MCF 10A (cell line): Measurements from ENCODE around the gene CA14. TPM values are rescaled to one million over a fixed set of nuclear protein-coding genes. Genes with fewer than 3 reads are reported as not detected.
A peak's percentile ranks its signal among the peaks of the same experiment; 100 is the strongest.
"Not testable (repeated sequence)": the region's sequence is repeated elsewhere in the genome, so short reads cannot be mapped to it uniquely, and the experiment has no call there.

Experiments
- BruUV-seq: library from RNA; stranded (reverse); fragments of 400-500 nt; replicated peaks from 2 replicates; lab custom pipeline; 2021; lab: Mats Ljungman, UMichigan
- CTCF ChIA-PET: fragments of 300-600 bp; sonication (Branson Sonifier 250); formaldehyde crosslinking; extraction: SDS; loops from one replicate; lab custom pipeline; 2021; ENCODE audit warnings: antibody characterized with exemption, inconsistent platforms; lab: Yijun Ruan, JAX
- POLR2A ChIA-PET: fragments of 300-600, 350-650 bp; sonication (Branson Sonifier 250); formaldehyde crosslinking; extraction: SDS; loops from one replicate; lab custom pipeline; 2020; ENCODE audit warnings: antibody characterized with exemption, inconsistent platforms; lab: Yijun Ruan, JAX
- DNase-seq: peaks from one replicate; pipeline ENCODE4 v3.0.0-alpha.2; 2018; ENCODE audit not compliant: unreplicated experiment
- H3K27ac Mint-ChIP-seq: one replicate; pipeline ENCODE4 v1.8.0; 2022; ENCODE audit warnings: mild to moderate bottlenecking, low read depth, mixed read lengths; ENCODE audit not compliant: unreplicated experiment
- H3K27me3 Mint-ChIP-seq: one replicate; pipeline ENCODE4 v1.8.0; 2022; ENCODE audit warnings: mixed read lengths; ENCODE audit not compliant: insufficient read depth, unreplicated experiment
- H3K36me3 Mint-ChIP-seq: one replicate; pipeline ENCODE4 v1.8.0; 2022; ENCODE audit warnings: mild to moderate bottlenecking, moderate library complexity, mixed read lengths; ENCODE audit not compliant: insufficient read depth, unreplicated experiment
- H3K4me1 Mint-ChIP-seq: one replicate; pipeline ENCODE4 v1.8.0; 2022; ENCODE audit warnings: mixed read lengths; ENCODE audit not compliant: insufficient read depth, unreplicated experiment
- H3K4me3 Mint-ChIP-seq: one replicate; pipeline ENCODE4 v1.8.0; 2022; ENCODE audit warnings: mild to moderate bottlenecking, moderate library complexity, mixed read lengths; ENCODE audit not compliant: unreplicated experiment
- H3K9me3 Mint-ChIP-seq: one replicate; pipeline ENCODE4 v1.8.0; 2022; ENCODE audit warnings: mixed read lengths; ENCODE audit not compliant: unreplicated experiment
- CTCF ChIP-seq: fragments of 200-600 bp; IDR thresholded peaks from one replicate; pipeline ENCODE4 v1.8.0; 2022; ENCODE audit warnings: antibody characterized with exemption, mild to moderate bottlenecking; ENCODE audit not compliant: unreplicated experiment
- intact Hi-C: fragments of 100-400 bp; cut with micrococcal nuclease; formaldehyde crosslinking; loops from 2 replicates; pipeline ENCODE4 v1.14.1; 2022
- total RNA-seq: library from RNA; stranded (reverse); gene quantifications from 2 replicates; pipeline ENCODE4 v1.2.3, GENCODE V29; 2022

The CA14 gene
- total RNA-seq, 1 experiment from 2014 or later = 0.26 TPM

GRCh38 chr1:150227228-150227627, 30.3 kb upstream of the CA14 start:
- no peak for DNase-seq
- no peaks in the 10 kb centered on the region for H3K9me3 Mint-ChIP-seq
- no peaks in the 10 kb centered on the region for H3K4me1 Mint-ChIP-seq
- no peak overlapping the region for H3K27ac Mint-ChIP-seq
- no peak for TF ChIP-seq CTCF
- H3K27me3 Mint-ChIP-seq = no peaks in the 10 kb centered on the region
- H3K4me3 Mint-ChIP-seq = no peak overlapping the region
- ChIA-PET POLR2A (no interaction called here), CTCF (no interaction called here)
- peaks cover 86% of the 10 kb centered on the region for H3K36me3 Mint-ChIP-seq
- BruUV-seq = no TSS peak
- intact Hi-C loops = no loop called here

- ChIA-PET CTCF (interaction anchor here (0.7 kb wide), 1 partner anchor 12 kb away, joined by 4 read pairs; no protein-coding TSS in a partner anchor), POLR2A (interaction anchor here (0.7 kb wide), 1 partner anchor 221 kb away, joined by 4 read pairs; no protein-coding TSS in a partner anchor)
- peaks cover 78% of the 10 kb centered on the region for H3K36me3 Mint-ChIP-seq
- H3K27me3 Mint-ChIP-seq, H3K4me3 Mint-ChIP-seq, intact Hi-C loops, DNase-seq, H3K4me1 Mint-ChIP-seq, H3K9me3 Mint-ChIP-seq, H3K27ac Mint-ChIP-seq, BruUV-seq: not testable (repeated sequence)
These were observed 29.3 kb upstream of the CA14 start for GRCh38 chr1:150228246-150228645.

GRCh38 chr1:150232921-150233320, 24.7 kb upstream of the CA14 start:
- H3K27me3 Mint-ChIP-seq, H3K4me3 Mint-ChIP-seq, BruUV-seq, DNase-seq, H3K27ac Mint-ChIP-seq, H3K9me3 Mint-ChIP-seq, intact Hi-C loops: not testable (repeated sequence)
- Mint-ChIP-seq H3K4me1 (peaks cover 11% of the 10 kb centered on the region), H3K36me3 (peaks cover 31% of the 10 kb centered on the region)
- POLR2A ChIA-PET = interaction anchor here (0.6 to 5.0 kb wide), 24 partner anchors 8 to 774 kb away, joined by 3 to 37 read pairs (median 9); partner anchors contain the start of genes APH1A, MINDY1, MTMR11 and OTUD7B
- CTCF ChIA-PET = interaction anchor here (0.9 to 1.7 kb wide), 3 partner anchors 18 to 47 kb away, joined by 3 to 6 read pairs (median 5); no protein-coding TSS in a partner anchor

GRCh38 chr1:150233359-150234308, 23.9 kb upstream of the CA14 start:
- Mint-ChIP-seq H3K4me1 (peaks cover 11% of the 10 kb centered on the region), H3K27me3 (no peaks in the 10 kb centered on the region), H3K36me3 (peaks cover 24% of the 10 kb centered on the region), H3K9me3 (no peaks in the 10 kb centered on the region), H3K4me3 (no peak overlapping the region), H3K27ac (no peak overlapping the region)
- POLR2A ChIA-PET = interaction anchor here (0.6 to 5.0 kb wide), 43 partner anchors 9 to 1759 kb away, joined by 3 to 37 read pairs (median 5); partner anchors contain the start of genes APH1A, MINDY1, MTMR11 and OTUD7B
- TF ChIP-seq CTCF = no peak
- intact Hi-C loops = no loop called here
- DNase-seq = peak; percentile 58
- CTCF ChIA-PET = interaction anchor here (0.7 to 1.7 kb wide), 8 partner anchors 8 to 161 kb away, joined by 3 to 7 read pairs (median 4); no protein-coding TSS in a partner anchor
- no TSS peak for BruUV-seq

- intact Hi-C loops = no loop called here
- Mint-ChIP-seq H3K9me3 (no peaks in the 10 kb centered on the region), H3K27me3 (no peaks in the 10 kb centered on the region), H3K36me3 (peaks cover 18% of the 10 kb centered on the region), H3K27ac (no peak overlapping the region), H3K4me1 (peaks cover 11% of the 10 kb centered on the region), H3K4me3 (no peak overlapping the region)
- DNase-seq = no peak
- BruUV-seq = no TSS peak
- POLR2A ChIA-PET = interaction anchor here (0.6 to 5.0 kb wide), 36 partner anchors 9 to 1758 kb away, joined by 3 to 37 read pairs (median 6); partner anchors contain the start of genes APH1A, OTUD7B, PRPF3 and RPRD2
- CTCF ChIA-PET = interaction anchor here (0.7 to 1.7 kb wide), 6 partner anchors 9 to 161 kb away, joined by 3 to 7 read pairs (median 4); no protein-coding TSS in a partner anchor
- no peak for TF ChIP-seq CTCF
These were observed 23.3 kb upstream of the CA14 start for GRCh38 chr1:150234309-150234565.
